ENCODE data around the gene SORL1.

DNA sequence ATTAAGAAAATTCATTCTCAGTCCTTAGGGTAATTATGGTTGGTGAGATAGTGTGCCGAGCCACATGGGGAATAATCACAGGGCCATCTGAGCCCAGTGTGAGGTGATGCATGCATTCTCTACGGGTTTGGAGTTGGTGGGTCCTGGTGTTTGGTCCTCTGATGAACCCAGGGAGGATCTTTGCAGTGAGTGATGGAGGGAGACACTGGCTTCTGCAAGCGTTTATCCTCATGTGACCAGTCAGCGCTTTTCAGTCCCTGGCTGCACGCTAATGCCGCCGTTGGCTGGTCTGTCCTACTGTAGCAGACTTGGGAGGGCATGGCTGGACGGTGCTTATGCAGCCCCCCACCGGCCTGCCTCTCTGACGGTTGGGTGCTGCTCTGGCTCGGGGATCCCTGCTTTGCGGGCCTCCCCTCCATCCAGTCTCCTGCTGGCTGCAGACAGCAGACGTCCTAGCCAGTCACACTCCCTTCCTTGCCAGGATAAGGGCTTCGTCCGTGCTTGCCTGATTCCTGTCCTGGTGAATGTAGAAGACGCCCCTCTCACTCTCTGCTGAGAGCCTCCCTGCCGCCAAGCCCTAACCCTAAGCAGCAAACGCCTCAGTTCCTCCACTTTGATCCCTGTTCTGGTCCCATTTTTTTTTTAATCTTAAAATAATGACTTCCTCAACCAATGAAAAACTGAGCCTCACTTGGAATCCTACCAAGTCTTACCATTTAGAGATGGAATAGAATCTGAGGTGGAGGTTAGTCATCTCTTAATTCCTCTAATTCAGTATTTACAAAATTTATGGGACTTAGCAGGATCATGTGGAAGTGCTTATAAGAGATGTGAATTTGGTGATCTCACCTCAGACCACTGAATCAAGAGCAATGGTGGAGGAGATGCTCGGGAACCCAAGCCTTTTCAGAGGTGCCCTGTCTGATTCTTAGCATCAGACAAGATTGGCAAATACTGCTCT, 144.4 kb downstream of the SORL1 start:
- TF ChIP-seq GATAD2B (IDR thresholded peaks at IDR 0.05; ENCODE audit: borderline replicate concordance) (no peak), JUND (IDR thresholded peaks at IDR 0.05; ENCODE audit: borderline replicate concordance, low read depth, low read length) (no peak), JUND (tag; IDR thresholded peaks at IDR 0.05; ENCODE audit: borderline replicate concordance, low read depth, low read length) (no peak), ZNF431 (CRISPR knock-in tag; IDR thresholded peaks at IDR 0.05) (no peak), IRF9 (tag; IDR thresholded peaks at IDR 0.05) (no peak), FOXO4 (CRISPR knock-in tag; IDR thresholded peaks at IDR 0.05) (no peak), POLR2A (conservative IDR thresholded peaks at IDR 0.05) (no peak), JUNB (CRISPR knock-in tag; conservative IDR thresholded peaks at IDR 0.05) (no peak), ZNF217 (CRISPR knock-in tag; IDR thresholded peaks at IDR 0.05) (no peak)
- TF ChIP-seq, protein P1, sequence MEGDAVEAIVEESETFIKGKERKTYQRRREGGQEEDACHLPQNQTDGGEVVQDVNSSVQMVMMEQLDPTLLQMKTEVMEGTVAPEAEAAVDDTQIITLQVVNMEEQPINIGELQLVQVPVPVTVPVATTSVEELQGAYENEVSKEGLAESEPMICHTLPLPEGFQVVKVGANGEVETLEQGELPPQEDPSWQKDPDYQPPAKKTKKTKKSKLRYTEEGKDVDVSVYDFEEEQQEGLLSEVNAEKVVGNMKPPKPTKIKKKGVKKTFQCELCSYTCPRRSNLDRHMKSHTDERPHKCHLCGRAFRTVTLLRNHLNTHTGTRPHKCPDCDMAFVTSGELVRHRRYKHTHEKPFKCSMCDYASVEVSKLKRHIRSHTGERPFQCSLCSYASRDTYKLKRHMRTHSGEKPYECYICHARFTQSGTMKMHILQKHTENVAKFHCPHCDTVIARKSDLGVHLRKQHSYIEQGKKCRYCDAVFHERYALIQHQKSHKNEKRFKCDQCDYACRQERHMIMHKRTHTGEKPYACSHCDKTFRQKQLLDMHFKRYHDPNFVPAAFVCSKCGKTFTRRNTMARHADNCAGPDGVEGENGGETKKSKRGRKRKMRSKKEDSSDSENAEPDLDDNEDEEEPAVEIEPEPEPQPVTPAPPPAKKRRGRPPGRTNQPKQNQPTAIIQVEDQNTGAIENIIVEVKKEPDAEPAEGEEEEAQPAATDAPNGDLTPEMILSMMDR (IDR thresholded peaks at IDR 0.05 in 2 of 3, conservative IDR thresholded peaks at IDR 0.05 in 1 of 3; ENCODE audit: insufficient read depth in 2 of 3, low read depth in 1 of 3, low read length in 3 of 3): no peak
